DND-41 (cell line): ENCODE measurements around the gene ATP10D.

ENCODE experiments used
- EZH2 ChIP-seq: IDR thresholded peaks from 3 replicates; pipeline ENCODE4 v1.6.1; 2012; ENCODE audit warnings: borderline replicate concordance, low read depth, mild to moderate bottlenecking, moderate library complexity, low read length, inconsistent platforms; ENCODE audit not compliant: severe bottlenecking
- TF ChIP-seq, protein P1 (sequence below): IDR thresholded peaks from 2 replicates; pipeline ENCODE4 v1.5.1; 2012; ENCODE audit warnings: borderline replicate concordance, low read length, moderate library complexity, mild to moderate bottlenecking; ENCODE audit not compliant: poor library complexity, severe bottlenecking; ENCODE audit errors: extremely low read depth

DNA sequence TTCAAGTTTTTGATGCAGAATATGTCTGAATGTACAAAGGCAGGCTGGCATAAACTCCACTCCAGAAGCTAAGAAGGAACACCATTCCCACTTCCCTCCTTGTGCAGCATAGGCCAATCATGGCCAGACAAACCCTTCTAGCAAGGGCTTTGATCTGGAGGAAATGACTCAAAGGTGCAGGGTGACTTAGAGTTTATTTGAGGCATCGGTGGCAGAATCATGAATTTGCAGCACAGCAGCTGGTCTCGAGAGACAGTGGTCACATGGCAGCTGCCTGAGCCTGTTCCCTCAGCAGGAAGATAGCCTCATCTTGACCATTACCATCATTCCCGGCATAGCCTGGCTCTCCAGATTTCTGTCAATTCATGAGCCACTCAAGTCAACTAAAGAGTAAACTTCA is 154.5 kb downstream of the ATP10D start:
- TF ChIP-seq, protein P1, sequence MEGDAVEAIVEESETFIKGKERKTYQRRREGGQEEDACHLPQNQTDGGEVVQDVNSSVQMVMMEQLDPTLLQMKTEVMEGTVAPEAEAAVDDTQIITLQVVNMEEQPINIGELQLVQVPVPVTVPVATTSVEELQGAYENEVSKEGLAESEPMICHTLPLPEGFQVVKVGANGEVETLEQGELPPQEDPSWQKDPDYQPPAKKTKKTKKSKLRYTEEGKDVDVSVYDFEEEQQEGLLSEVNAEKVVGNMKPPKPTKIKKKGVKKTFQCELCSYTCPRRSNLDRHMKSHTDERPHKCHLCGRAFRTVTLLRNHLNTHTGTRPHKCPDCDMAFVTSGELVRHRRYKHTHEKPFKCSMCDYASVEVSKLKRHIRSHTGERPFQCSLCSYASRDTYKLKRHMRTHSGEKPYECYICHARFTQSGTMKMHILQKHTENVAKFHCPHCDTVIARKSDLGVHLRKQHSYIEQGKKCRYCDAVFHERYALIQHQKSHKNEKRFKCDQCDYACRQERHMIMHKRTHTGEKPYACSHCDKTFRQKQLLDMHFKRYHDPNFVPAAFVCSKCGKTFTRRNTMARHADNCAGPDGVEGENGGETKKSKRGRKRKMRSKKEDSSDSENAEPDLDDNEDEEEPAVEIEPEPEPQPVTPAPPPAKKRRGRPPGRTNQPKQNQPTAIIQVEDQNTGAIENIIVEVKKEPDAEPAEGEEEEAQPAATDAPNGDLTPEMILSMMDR = no peak
- TF ChIP-seq EZH2 = no peak
